ENCODE measurements around the gene VWA8. TPM values are rescaled to one million over a fixed set of nuclear protein-coding genes. Genes with fewer than 3 reads are reported as not detected.

VWA8 gene
- total RNA-seq, 1 donor from 2014 or later: 12.2 TPM

DNA sequence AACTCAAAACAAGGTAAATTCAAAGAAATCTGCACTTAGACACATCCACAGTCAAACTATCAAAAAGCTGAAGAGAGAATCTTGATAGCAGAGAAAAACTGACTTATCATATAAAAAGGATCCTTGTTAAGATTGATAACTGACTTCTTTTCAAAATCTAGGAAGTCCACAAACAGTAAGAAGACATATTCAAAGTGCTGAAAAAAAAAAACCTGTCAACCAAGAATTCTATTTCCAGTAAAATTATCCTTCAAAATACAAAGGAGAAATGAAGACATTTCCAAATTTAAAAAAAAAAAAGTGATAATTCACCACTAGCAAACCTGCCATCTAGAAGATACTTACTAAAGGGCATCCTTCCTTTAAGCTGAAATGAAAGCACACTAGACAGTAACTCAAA, 15.0 kb downstream of the VWA8 start:
- peaks cover 24% of the 10 kb centered on the region for H3K36me3 Mint-ChIP-seq (ENCODE audit: low read depth)
- no peak overlapping the region for H3K27ac Mint-ChIP-seq (ENCODE audit: unreplicated experiment)
- peaks cover 26% of the 10 kb centered on the region for H3K9me3 Mint-ChIP-seq (ENCODE audit: low read depth)
- DNase-seq (ENCODE audit: low spot score): no peak
- no peaks in the 10 kb centered on the region for H3K27me3 Mint-ChIP-seq (ENCODE audit: low read depth)
- no peak for TF ChIP-seq CTCF (IDR thresholded peaks at IDR 0.05)
- H3K4me1 Mint-ChIP-seq (ENCODE audit: low read depth): peaks cover 3% of the 10 kb centered on the region
- no peak overlapping the region for H3K4me3 Mint-ChIP-seq (ENCODE audit: unreplicated experiment)

GRCh38 chr13:41944635-41945397, 16.1 kb downstream of the VWA8 start:
- Mint-ChIP-seq H3K4me1 (ENCODE audit: low read depth) (peaks cover 3% of the 10 kb centered on the region), H3K27me3 (ENCODE audit: low read depth) (no peaks in the 10 kb centered on the region), H3K4me3 (ENCODE audit: unreplicated experiment) (no peak overlapping the region), H3K27ac (ENCODE audit: unreplicated experiment) (no peak overlapping the region), H3K9me3 (ENCODE audit: low read depth) (peaks cover 26% of the 10 kb centered on the region), H3K36me3 (ENCODE audit: low read depth) (peaks cover 24% of the 10 kb centered on the region)
- no peak for DNase-seq (ENCODE audit: low spot score)
- no peak for TF ChIP-seq CTCF (IDR thresholded peaks at IDR 0.05)

DNA sequence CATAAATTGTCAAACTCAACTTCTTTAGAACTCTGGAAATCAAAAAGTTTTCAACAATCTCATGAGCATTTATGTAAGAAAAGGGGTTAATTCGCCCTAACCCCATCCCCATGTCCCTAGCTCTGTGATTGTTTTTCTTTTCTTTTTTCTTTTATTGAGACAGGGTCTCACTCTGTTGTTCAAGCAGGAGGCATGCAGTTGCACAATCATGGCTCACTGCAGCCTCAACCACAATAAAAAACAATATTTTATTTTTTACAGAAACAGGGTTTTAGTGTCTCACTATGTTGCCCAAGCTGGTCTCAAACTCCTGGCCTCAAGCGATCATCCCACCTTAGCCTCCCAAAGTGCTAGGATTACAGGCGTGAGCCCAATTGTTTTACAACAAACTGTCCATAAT, 16.7 kb downstream of the VWA8 start:
- Mint-ChIP-seq H3K36me3 (ENCODE audit: low read depth) (peaks cover 24% of the 10 kb centered on the region), H3K4me3 (ENCODE audit: unreplicated experiment) (no peak overlapping the region), H3K9me3 (ENCODE audit: low read depth) (peaks cover 26% of the 10 kb centered on the region), H3K27me3 (ENCODE audit: low read depth) (no peaks in the 10 kb centered on the region), H3K4me1 (ENCODE audit: low read depth) (peaks cover 3% of the 10 kb centered on the region), H3K27ac (ENCODE audit: unreplicated experiment) (no peak overlapping the region)
- TF ChIP-seq CTCF (IDR thresholded peaks at IDR 0.05): no peak
- DNase-seq (ENCODE audit: low spot score): no peak

- H3K27me3 Mint-ChIP-seq (ENCODE audit: low read depth): no peaks in the 10 kb centered on the region
- no peak overlapping the region for H3K4me3 Mint-ChIP-seq (ENCODE audit: unreplicated experiment)
- H3K27ac Mint-ChIP-seq (ENCODE audit: unreplicated experiment): no peak overlapping the region
- peaks cover 23% of the 10 kb centered on the region for H3K9me3 Mint-ChIP-seq (ENCODE audit: low read depth)
- TF ChIP-seq CTCF (IDR thresholded peaks at IDR 0.05): peak; percentile 66
- H3K36me3 Mint-ChIP-seq (ENCODE audit: low read depth): peaks cover 24% of the 10 kb centered on the region
- H3K4me1 Mint-ChIP-seq (ENCODE audit: low read depth): peaks cover 3% of the 10 kb centered on the region
- DNase-seq (ENCODE audit: low spot score): no peak
These were observed 18.3 kb downstream of the VWA8 start for GRCh38 chr13:41942462-41943094.

DNA sequence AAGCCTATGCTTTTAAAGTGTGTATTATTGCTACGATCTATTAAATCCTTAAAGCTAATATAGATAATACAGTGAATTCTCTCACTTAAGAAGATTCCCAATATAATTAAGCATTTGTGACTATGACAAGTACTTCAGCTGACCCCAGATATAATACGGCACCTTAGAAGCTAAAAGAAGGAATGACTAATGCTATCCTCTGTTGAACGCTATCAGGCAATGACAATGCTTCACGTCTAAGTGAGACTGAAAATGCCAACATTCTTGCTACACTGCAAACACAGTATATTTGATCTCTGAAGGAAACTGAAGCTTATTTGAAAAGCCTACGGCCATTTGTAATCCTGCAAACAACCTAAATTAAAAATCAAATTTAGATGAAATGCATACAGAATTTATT, 19.7 kb downstream of the VWA8 start:
- DNase-seq (ENCODE audit: low spot score): no peak
- Mint-ChIP-seq H3K4me3 (ENCODE audit: unreplicated experiment) (no peak overlapping the region), H3K36me3 (ENCODE audit: low read depth) (peaks cover 14% of the 10 kb centered on the region), H3K27ac (ENCODE audit: unreplicated experiment) (no peak overlapping the region), H3K27me3 (ENCODE audit: low read depth) (no peaks in the 10 kb centered on the region), H3K9me3 (ENCODE audit: low read depth) (peaks cover 13% of the 10 kb centered on the region), H3K4me1 (ENCODE audit: low read depth) (peaks cover 3% of the 10 kb centered on the region)
- no peak for TF ChIP-seq CTCF (IDR thresholded peaks at IDR 0.05)
